Measurements from ENCODE around the gene CLIP1. TPM values are rescaled to one million over a fixed set of nuclear protein-coding genes. Genes with fewer than 3 reads are reported as not detected.

CLIP1 gene
- total RNA-seq, 6 experiments from 2014 or later = 35.4 to 63.4 (median 43.1) TPM

DNA sequence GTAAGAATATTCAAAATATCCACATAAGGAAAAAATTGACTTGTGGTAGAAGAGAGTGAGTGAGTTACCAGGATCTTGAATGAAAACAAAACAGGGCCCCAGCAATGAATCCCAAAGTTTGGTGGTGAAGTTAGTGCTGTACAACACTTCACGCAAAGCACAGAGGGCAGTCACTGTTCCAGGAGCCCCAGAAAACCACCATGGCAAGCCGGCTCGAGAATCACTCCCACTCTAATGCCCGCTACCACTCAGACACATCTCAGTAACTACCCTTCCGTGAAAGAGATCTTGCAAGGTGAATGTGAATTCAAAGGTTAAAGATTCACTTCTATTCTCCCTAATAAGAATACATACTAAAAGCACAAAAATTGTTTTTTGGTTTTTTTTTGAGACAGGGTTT, 30.1 kb downstream of the CLIP1 start:
- peaks cover 0 to 11% (median 4%) of the 10 kb centered on the region in 4 donors for H3K4me1 ChIP-seq
- H3K27me3 ChIP-seq = no peaks in the 10 kb centered on the region
- no peak overlapping the region for H3K27ac ChIP-seq
- DNase-seq = no peak
- no peak overlapping the region for H3K4me3 ChIP-seq
- TF ChIP-seq, protein P1, sequence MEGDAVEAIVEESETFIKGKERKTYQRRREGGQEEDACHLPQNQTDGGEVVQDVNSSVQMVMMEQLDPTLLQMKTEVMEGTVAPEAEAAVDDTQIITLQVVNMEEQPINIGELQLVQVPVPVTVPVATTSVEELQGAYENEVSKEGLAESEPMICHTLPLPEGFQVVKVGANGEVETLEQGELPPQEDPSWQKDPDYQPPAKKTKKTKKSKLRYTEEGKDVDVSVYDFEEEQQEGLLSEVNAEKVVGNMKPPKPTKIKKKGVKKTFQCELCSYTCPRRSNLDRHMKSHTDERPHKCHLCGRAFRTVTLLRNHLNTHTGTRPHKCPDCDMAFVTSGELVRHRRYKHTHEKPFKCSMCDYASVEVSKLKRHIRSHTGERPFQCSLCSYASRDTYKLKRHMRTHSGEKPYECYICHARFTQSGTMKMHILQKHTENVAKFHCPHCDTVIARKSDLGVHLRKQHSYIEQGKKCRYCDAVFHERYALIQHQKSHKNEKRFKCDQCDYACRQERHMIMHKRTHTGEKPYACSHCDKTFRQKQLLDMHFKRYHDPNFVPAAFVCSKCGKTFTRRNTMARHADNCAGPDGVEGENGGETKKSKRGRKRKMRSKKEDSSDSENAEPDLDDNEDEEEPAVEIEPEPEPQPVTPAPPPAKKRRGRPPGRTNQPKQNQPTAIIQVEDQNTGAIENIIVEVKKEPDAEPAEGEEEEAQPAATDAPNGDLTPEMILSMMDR (IDR thresholded peaks at IDR 0.05) = no peak
- no peak for TF ChIP-seq POLR2A (IDR thresholded peaks at IDR 0.05)
- no peak for ATAC-seq
- intact Hi-C loops (cut with DNase I) = no loop called here
- H3K36me3 ChIP-seq = no peaks in the 10 kb centered on the region
- WGBS (ENCODE audit: insufficient coverage, low coverage, low lambda C conversion rate, missing lambda C conversion rate) = 94% methylated on average over 2 of the region's 5 CpGs
- H3K9me3 ChIP-seq = no peaks in the 10 kb centered on the region

GRCh38 chr12:122389677-122390076, 32.8 kb downstream of the CLIP1 start:
- no peak for ATAC-seq
- H3K27me3 ChIP-seq = no peaks in the 10 kb centered on the region
- H3K36me3 ChIP-seq = no peaks in the 10 kb centered on the region
- 84% methylated on average over 5 of the region's 7 CpGs for WGBS (ENCODE audit: insufficient coverage, low coverage, low lambda C conversion rate, missing lambda C conversion rate)
- intact Hi-C loops (cut with DNase I) = no loop called here
- no peak for DNase-seq
- no peak for TF ChIP-seq POLR2A (IDR thresholded peaks at IDR 0.05)
- TF ChIP-seq, protein P1 (IDR thresholded peaks at IDR 0.05) = no peak
- H3K27ac ChIP-seq = no peak overlapping the region
- H3K4me1 ChIP-seq = no peaks in the 10 kb centered on the region
- no peak overlapping the region for H3K4me3 ChIP-seq
- no peaks in the 10 kb centered on the region for H3K9me3 ChIP-seq

GRCh38 chr12:122387887-122388286, 34.6 kb downstream of the CLIP1 start:
- Histone ChIP-seq H3K36me3 (no peaks in the 10 kb centered on the region), H3K9me3 (no peaks in the 10 kb centered on the region), H3K27me3 (no peaks in the 10 kb centered on the region), H3K27ac (no peak overlapping the region), H3K4me3 (no peak overlapping the region), H3K4me1 (no peaks in the 10 kb centered on the region)
- no peak for DNase-seq
- no peak for ATAC-seq
- 65% methylated on average over 1 of the region's 6 CpGs for WGBS (ENCODE audit: insufficient coverage, low coverage, low lambda C conversion rate, missing lambda C conversion rate)
- TF ChIP-seq, protein P1 (IDR thresholded peaks at IDR 0.05) = no peak
- no peak for TF ChIP-seq POLR2A (IDR thresholded peaks at IDR 0.05)
- intact Hi-C loops (cut with DNase I) = no loop called here

DNA sequence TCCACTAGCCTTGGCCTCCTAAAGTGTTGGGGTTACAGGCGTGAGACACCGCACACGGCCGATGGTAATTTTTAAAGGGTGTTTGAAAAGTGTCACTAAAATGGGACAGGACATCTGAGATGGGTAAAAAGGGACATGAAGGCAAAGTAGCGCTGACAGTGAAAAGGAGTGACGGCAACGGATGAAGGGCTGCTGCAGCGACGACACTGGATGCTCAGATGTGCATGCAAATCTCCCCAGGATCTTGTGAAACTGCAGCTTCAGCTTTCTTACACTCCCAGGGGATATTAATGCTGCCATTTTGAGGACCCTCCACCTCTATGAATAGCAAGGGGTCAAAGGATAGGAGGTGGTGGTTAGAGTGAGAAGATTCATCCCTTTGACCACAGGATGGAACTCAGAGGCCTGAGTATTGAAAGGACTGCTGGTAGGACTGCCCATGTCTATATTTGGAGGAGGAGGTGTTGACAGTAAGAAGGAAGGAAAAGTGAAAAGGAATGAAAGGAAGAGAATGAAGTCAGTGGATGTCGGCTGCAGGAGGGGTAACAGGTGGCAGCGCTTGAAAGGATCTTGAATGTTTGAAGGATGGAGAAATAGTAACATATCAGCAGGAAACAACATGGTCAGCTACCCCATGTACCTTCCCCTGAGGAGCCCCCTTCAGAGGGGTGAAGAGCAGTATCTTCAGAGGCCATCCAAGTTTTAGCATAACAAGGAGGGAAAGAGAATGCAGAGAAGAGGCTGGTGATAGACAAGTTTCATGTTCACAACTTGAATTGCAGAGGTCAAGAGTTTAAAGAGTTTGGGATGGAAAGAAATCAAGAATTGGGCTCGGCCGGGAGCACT, 37.1 kb downstream of the CLIP1 start:
- ATAC-seq (peak in 1 of 4 donors; percentile 7), DNase-seq (no peak)
- intact Hi-C loops (cut with DNase I) = no loop called here
- no peak overlapping the region for H3K4me3 ChIP-seq
- no peaks in the 10 kb centered on the region for H3K9me3 ChIP-seq
- no peaks in the 10 kb centered on the region for H3K4me1 ChIP-seq
- no peaks in the 10 kb centered on the region for H3K27me3 ChIP-seq
- no peak overlapping the region for H3K27ac ChIP-seq
- WGBS (ENCODE audit: insufficient coverage, low coverage, low lambda C conversion rate, missing lambda C conversion rate) = 92% methylated on average over 13 of the region's 13 CpGs
- TF ChIP-seq, protein P1 (IDR thresholded peaks at IDR 0.05) = no peak
- TF ChIP-seq POLR2A (IDR thresholded peaks at IDR 0.05) = no peak
- peaks cover 0 to 10% (median 0%) of the 10 kb centered on the region in 4 donors for H3K36me3 ChIP-seq
